Nephron (organoid): ENCODE measurements around the gene CDH23.

ENCODE experiments used
- H3K27ac Mint-ChIP-seq, 3 experiments: 2 replicates each; pipeline ENCODE4 v1.8.0; 2020; ENCODE audit warnings: mixed read lengths in 3 of 3, mild to moderate bottlenecking in 2 of 3, moderate library complexity in 1 of 3
- H3K27me3 Mint-ChIP-seq: 2 replicates; pipeline ENCODE4 v1.8.0; 2021; ENCODE audit warnings: low read depth, mild to moderate bottlenecking, moderate library complexity, mixed read lengths
- H3K36me3 Mint-ChIP-seq: 2 replicates; pipeline ENCODE4 v1.8.0; 2020; ENCODE audit warnings: low read depth, mixed read lengths
- H3K4me1 Mint-ChIP-seq: 2 replicates; pipeline ENCODE4 v1.8.0; 2020; ENCODE audit warnings: mixed read lengths
- H3K4me3 Mint-ChIP-seq, 3 experiments: 2 replicates each; pipeline ENCODE4 v1.8.0; 2020; ENCODE audit warnings: mild to moderate bottlenecking in 3 of 3, mixed read lengths in 3 of 3, moderate library complexity in 2 of 3
- H3K9me3 Mint-ChIP-seq: 2 replicates; pipeline ENCODE4 v1.8.0; 2020; ENCODE audit warnings: mixed read lengths
- CTCF ChIP-seq, 3 experiments: fragments of 200-600 bp; sonication (generic); IDR thresholded peaks; one replicate each; pipeline ENCODE4 v1.5.0; 2021; ENCODE audit warnings: antibody characterized with exemption in 3 of 3; ENCODE audit not compliant: unreplicated experiment in 3 of 3

CDH23 gene

GRCh38 chr10:71359364-71360046, 37.2 kb upstream of the CDH23 start:
- peaks cover 5% of the 10 kb centered on the region for H3K36me3 Mint-ChIP-seq
- no peak overlapping the region for H3K4me3 Mint-ChIP-seq
- no peaks in the 10 kb centered on the region for H3K27me3 Mint-ChIP-seq
- peaks cover 26% of the 10 kb centered on the region for H3K4me1 Mint-ChIP-seq
- H3K9me3 Mint-ChIP-seq = no peaks in the 10 kb centered on the region
- TF ChIP-seq CTCF (IDR thresholded peaks at IDR 0.05; ENCODE audit: unreplicated experiment in 3 of 3) = no peak
- H3K27ac Mint-ChIP-seq = peak overlapping the region in 2 of 3 experiments; percentile 37 to 68

DNA sequence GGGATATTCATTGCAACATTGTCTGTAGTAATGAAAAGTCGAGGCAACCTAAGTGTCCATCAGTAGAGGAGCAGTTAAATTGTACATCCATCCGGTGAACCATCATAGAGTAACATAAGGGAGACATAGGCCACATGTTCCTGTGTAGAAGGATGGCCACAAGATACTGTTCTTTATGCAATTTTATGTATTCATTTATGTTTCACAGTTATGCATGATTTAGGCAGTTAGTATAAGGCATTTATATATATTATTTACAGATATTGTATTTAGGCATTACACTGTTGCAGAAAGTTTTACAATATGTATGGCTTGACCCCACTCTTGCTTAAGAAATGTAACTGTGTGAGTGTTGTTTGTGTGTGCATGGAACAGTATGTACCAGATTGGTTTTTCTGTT, 36.0 kb upstream of the CDH23 start:
- no peak for TF ChIP-seq CTCF (IDR thresholded peaks at IDR 0.05; ENCODE audit: unreplicated experiment in 3 of 3)
- Mint-ChIP-seq H3K4me3 (no peak overlapping the region), H3K27ac (no peak overlapping the region), H3K36me3 (peaks cover 5% of the 10 kb centered on the region), H3K9me3 (no peaks in the 10 kb centered on the region), H3K27me3 (no peaks in the 10 kb centered on the region), H3K4me1 (peaks cover 23% of the 10 kb centered on the region)

GRCh38 chr10:71361581-71361980, 35.1 kb upstream of the CDH23 start:
- TF ChIP-seq CTCF (IDR thresholded peaks at IDR 0.05; ENCODE audit: unreplicated experiment in 3 of 3) = no peak
- Mint-ChIP-seq H3K36me3 (peaks cover 5% of the 10 kb centered on the region), H3K4me1 (peaks cover 16% of the 10 kb centered on the region), H3K9me3 (no peaks in the 10 kb centered on the region), H3K27me3 (no peaks in the 10 kb centered on the region), H3K27ac (no peak overlapping the region), H3K4me3 (no peak overlapping the region)

- H3K4me3 Mint-ChIP-seq = no peak overlapping the region
- peaks cover 16% of the 10 kb centered on the region for H3K4me1 Mint-ChIP-seq
- no peak for TF ChIP-seq CTCF (IDR thresholded peaks at IDR 0.05; ENCODE audit: unreplicated experiment in 3 of 3)
- no peaks in the 10 kb centered on the region for H3K9me3 Mint-ChIP-seq
- no peak overlapping the region for H3K27ac Mint-ChIP-seq
- H3K36me3 Mint-ChIP-seq = peaks cover 5% of the 10 kb centered on the region
- no peaks in the 10 kb centered on the region for H3K27me3 Mint-ChIP-seq
Observed at GRCh38 chr10:71362141-71362540, 34.6 kb upstream of the CDH23 start.

DNA sequence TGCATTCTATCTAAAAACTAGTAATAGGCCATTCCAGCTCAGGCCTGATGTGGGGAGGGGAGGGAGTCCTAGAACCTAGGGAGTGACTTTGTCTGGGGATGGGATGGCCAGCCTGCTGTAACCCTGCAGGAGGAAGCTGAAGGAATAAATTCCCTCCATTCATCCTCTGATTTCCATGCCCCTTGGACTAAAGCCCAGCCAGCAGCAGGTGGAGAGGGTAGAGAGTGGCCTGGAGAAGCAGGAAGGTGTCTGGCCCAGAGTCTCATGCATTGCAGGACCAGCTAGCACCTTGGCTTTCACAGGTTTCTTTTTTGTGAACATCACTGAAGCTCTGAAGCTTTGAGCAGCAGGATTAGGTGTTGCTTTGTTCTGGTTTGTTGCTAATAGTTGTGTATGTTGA, 32.8 kb upstream of the CDH23 start:
- Mint-ChIP-seq H3K9me3 (no peaks in the 10 kb centered on the region), H3K4me1 (peaks cover 4% of the 10 kb centered on the region), H3K27ac (no peak overlapping the region), H3K27me3 (peaks cover 4% of the 10 kb centered on the region), H3K4me3 (no peak overlapping the region), H3K36me3 (peaks cover 5% of the 10 kb centered on the region)
- no peak for TF ChIP-seq CTCF (IDR thresholded peaks at IDR 0.05; ENCODE audit: unreplicated experiment in 3 of 3)

DNA sequence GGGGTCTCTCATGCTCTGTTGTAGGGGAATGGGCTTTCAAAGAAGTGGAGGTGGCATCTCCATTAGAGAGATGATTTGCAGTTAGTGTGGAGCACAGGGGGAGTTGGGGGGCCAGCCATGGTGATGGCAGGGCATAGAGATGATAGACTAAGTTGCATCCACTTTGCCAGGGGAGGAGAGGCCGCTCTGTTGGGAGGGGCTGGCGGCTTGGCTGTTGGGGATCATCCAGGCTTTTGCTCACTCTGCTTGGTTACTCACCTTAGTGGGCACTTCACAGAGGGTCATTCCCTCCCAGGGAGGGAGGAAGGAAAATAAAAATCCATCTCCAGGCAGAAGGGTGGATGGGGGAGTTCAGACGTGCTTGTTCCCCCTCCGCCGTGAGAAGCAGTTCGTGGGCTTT, 31.4 kb upstream of the CDH23 start:
- H3K4me3 Mint-ChIP-seq = no peak overlapping the region
- H3K36me3 Mint-ChIP-seq = peaks cover 5% of the 10 kb centered on the region
- TF ChIP-seq CTCF (IDR thresholded peaks at IDR 0.05; ENCODE audit: unreplicated experiment in 3 of 3) = no peak
- H3K4me1 Mint-ChIP-seq = no peaks in the 10 kb centered on the region
- H3K27me3 Mint-ChIP-seq = peaks cover 4% of the 10 kb centered on the region
- H3K27ac Mint-ChIP-seq = no peak overlapping the region
- H3K9me3 Mint-ChIP-seq = no peaks in the 10 kb centered on the region
